ENCODE data around the gene GNA14. TPM values are rescaled to one million over a fixed set of nuclear protein-coding genes. Genes with fewer than 3 reads are reported as not detected.

Gene GNA14
- total RNA-seq, 1 donor from 2014 or later: 15.6 TPM

GRCh38 chr9:77575785-77576184, 72.3 kb downstream of the GNA14 start:
- no peak for ATAC-seq
- DNase-seq: no peak
- Histone ChIP-seq H3K9me3 (no peaks in the 10 kb centered on the region), H3K27me3 (ENCODE audit: low read depth) (no peaks in the 10 kb centered on the region), H3K4me3 (no peak overlapping the region), H3K27ac (no peak overlapping the region), H3K4me1 (no peaks in the 10 kb centered on the region), H3K36me3 (no peaks in the 10 kb centered on the region)
- no peak for TF ChIP-seq CTCF (IDR thresholded peaks at IDR 0.05)
- intact Hi-C loops (cut with DNase I): no loop called here

DNA sequence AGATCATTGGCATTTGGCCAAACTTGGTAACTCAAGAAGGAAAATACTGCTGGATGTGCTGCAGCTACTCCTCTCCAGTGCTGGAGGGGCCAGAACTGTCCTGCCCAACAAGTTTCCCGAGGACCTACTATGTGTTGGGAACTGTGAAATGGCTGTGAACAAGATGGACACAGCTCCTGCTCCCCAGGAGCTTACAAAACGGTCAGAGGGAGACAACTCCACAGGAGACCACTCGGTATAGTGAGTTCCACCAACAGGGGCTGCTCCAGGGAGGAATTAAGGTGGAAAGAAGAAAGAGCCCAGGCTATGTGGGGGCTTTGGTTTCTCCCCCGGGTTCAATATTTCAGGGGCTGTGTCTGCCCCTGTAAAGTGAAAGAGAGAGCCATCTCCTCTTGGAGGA, 78.8 kb downstream of the GNA14 start:
- no peaks in the 10 kb centered on the region for H3K27me3 ChIP-seq (ENCODE audit: low read depth)
- no peaks in the 10 kb centered on the region for H3K9me3 ChIP-seq
- no peaks in the 10 kb centered on the region for H3K4me1 ChIP-seq
- DNase-seq: no peak
- intact Hi-C loops (cut with DNase I): no loop called here
- H3K27ac ChIP-seq: no peak overlapping the region
- no peak overlapping the region for H3K4me3 ChIP-seq
- no peaks in the 10 kb centered on the region for H3K36me3 ChIP-seq
- TF ChIP-seq CTCF (IDR thresholded peaks at IDR 0.05): no peak
- no peak for ATAC-seq

- H3K27ac ChIP-seq: no peak overlapping the region
- no peak for DNase-seq
- H3K4me3 ChIP-seq: no peak overlapping the region
- no peak for ATAC-seq
- no peak for TF ChIP-seq CTCF (IDR thresholded peaks at IDR 0.05)
- H3K27me3 ChIP-seq (ENCODE audit: low read depth): no peaks in the 10 kb centered on the region
- no peaks in the 10 kb centered on the region for H3K36me3 ChIP-seq
- H3K4me1 ChIP-seq: peaks cover 9% of the 10 kb centered on the region
- intact Hi-C loops (cut with DNase I): no loop called here
- H3K9me3 ChIP-seq: no peaks in the 10 kb centered on the region
Observed at GRCh38 chr9:77563174-77563573, 84.9 kb downstream of the GNA14 start.

DNA sequence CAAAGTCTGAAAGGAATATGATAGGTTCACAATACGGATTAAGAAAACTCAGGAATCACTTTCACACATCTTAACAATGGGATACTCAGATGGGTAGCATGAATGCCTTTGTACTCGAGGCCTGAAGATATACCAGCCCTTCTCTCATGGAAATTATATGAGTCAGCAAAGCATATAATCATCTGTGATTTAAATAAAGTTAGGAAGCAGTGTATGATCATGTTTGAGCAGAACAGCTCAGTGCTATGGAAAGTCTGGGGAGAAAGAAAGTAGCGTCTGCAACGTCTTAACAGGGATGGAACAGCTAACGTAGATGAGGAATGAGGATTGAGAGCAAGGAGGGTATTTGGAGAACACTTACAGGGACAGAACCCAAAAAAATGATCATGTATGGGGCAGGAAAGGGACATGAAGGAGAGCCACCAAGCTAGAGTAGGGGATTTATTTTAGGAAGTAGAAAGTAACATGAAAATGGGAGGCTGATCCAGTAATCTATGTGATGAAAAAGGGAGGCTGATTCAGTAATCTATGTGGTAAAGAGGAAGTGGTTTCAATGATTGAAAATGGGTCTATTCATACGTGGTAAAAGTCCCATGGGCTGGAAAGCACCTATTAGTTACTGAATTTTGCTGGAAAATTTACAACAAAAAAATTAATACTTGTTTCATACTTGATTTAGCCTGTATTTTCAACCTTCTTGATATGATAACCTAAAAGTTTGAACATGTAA, 85.9 kb downstream of the GNA14 start:
- H3K27ac ChIP-seq: no peak overlapping the region
- H3K36me3 ChIP-seq: no peaks in the 10 kb centered on the region
- peaks cover 9% of the 10 kb centered on the region for H3K4me1 ChIP-seq
- H3K4me3 ChIP-seq: no peak overlapping the region
- no peaks in the 10 kb centered on the region for H3K9me3 ChIP-seq
- no peak for TF ChIP-seq CTCF (IDR thresholded peaks at IDR 0.05)
- no peaks in the 10 kb centered on the region for H3K27me3 ChIP-seq (ENCODE audit: low read depth)
- DNase-seq (no peak), ATAC-seq (no peak)
- intact Hi-C loops (cut with DNase I): no loop called here

GRCh38 chr9:77561331-77562018, 86.6 kb downstream of the GNA14 start:
- TF ChIP-seq CTCF (IDR thresholded peaks at IDR 0.05): no peak
- H3K27ac ChIP-seq: no peak overlapping the region
- no peak for ATAC-seq
- H3K36me3 ChIP-seq: no peaks in the 10 kb centered on the region
- intact Hi-C loops (cut with DNase I): no loop called here
- no peak overlapping the region for H3K4me3 ChIP-seq
- peaks cover 9% of the 10 kb centered on the region for H3K4me1 ChIP-seq
- no peaks in the 10 kb centered on the region for H3K9me3 ChIP-seq
- no peaks in the 10 kb centered on the region for H3K27me3 ChIP-seq (ENCODE audit: low read depth)
- no peak for DNase-seq
